Measurements from ENCODE around the gene CIBAR2. TPM values are rescaled to one million over a fixed set of nuclear protein-coding genes. Genes with fewer than 3 reads are reported as not detected.

The CIBAR2 gene
- total RNA-seq, 1 donor from 2014 or later = not detected

GRCh38 chr16:85144026-85144915 lies 32.0 kb upstream of the CIBAR2 start:
- intact Hi-C loops (cut with micrococcal nuclease) = no loop called here

GRCh38 chr16:85142771-85143211 lies 30.5 kb upstream of the CIBAR2 start:
- intact Hi-C loops (cut with micrococcal nuclease) = no loop called here

GRCh38 chr16:85142129-85142513 lies 29.8 kb upstream of the CIBAR2 start:
- intact Hi-C loops (cut with micrococcal nuclease) = no loop called here

- intact Hi-C loops (cut with micrococcal nuclease) = no loop called here
Measured at GRCh38 chr16:85141491-85142128, 29.3 kb upstream of the CIBAR2 start.

GRCh38 chr16:85140455-85141012 lies 28.3 kb upstream of the CIBAR2 start:
- intact Hi-C loops (cut with micrococcal nuclease) = no loop called here

GRCh38 chr16:85139881-85140339 lies 27.6 kb upstream of the CIBAR2 start:
- intact Hi-C loops (cut with micrococcal nuclease) = no loop called here

- intact Hi-C loops (cut with micrococcal nuclease) = no loop called here
Measured at GRCh38 chr16:85138825-85139627, 26.8 kb upstream of the CIBAR2 start.

- intact Hi-C loops (cut with micrococcal nuclease) = no loop called here
Measured at GRCh38 chr16:85138073-85138824, 26.0 kb upstream of the CIBAR2 start.

- intact Hi-C loops (cut with micrococcal nuclease) = no loop called here
Measured at GRCh38 chr16:85137323-85138072, 25.2 kb upstream of the CIBAR2 start.

- intact Hi-C loops (cut with micrococcal nuclease) = no loop called here
Measured at GRCh38 chr16:85136702-85137322, 24.5 kb upstream of the CIBAR2 start.

- intact Hi-C loops (cut with micrococcal nuclease) = no loop called here
Measured at GRCh38 chr16:85136213-85136701, 24.0 kb upstream of the CIBAR2 start.

- intact Hi-C loops (cut with micrococcal nuclease) = no loop called here
Measured at GRCh38 chr16:85134789-85135142, 22.5 kb upstream of the CIBAR2 start.

GRCh38 chr16:85134076-85134788 lies 22.0 kb upstream of the CIBAR2 start:
- intact Hi-C loops (cut with micrococcal nuclease) = no loop called here

- intact Hi-C loops (cut with micrococcal nuclease) = no loop called here
Measured at GRCh38 chr16:85133290-85133599, 21.0 kb upstream of the CIBAR2 start.

- intact Hi-C loops (cut with micrococcal nuclease) = no loop called here
Measured at GRCh38 chr16:85132456-85133289, 20.4 kb upstream of the CIBAR2 start.

GRCh38 chr16:85130705-85131028 lies 18.4 kb upstream of the CIBAR2 start:
- intact Hi-C loops (cut with micrococcal nuclease) = no loop called here

GRCh38 chr16:85129876-85130704 lies 17.8 kb upstream of the CIBAR2 start:
- intact Hi-C loops (cut with micrococcal nuclease) = no loop called here

All from T-helper 2 cell treated with Interferon-gamma antibody and Interleukin-4, amounts not matched to agents 100 ng/mL and 5 ng/mL, for 36 hours (primary cell).